Measurements from ENCODE around the gene CETN2.
"Not testable (repeated sequence)": the region's sequence is repeated elsewhere in the genome, so short reads cannot be mapped to it uniquely, and the experiment has no call there.

CETN2 gene

DNA sequence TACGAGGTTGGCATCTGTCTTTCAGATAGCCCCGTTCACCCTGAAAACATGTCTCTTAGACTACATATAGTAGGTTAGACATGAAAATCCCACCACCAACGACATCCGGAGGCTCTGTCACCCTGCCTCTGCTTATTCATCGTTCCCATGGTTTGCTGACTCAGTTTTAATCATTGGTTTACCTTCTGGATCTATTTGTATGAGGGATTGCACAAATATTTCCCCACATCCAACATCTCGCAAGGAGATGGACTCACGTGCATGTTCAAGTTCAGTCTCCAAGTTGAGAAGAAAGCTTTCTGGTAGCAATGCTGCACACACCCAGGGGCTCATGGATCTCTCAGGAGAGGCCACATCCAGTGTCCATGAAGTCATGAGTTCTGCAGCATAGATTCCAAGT, 10.8 kb downstream of the CETN2 start:
- Histone ChIP-seq H3K27ac (no peak overlapping the region), H3K4me1 (no peaks in the 10 kb centered on the region), H3K4me3 (no peak overlapping the region), H4K20me1 (peaks cover 14% of the 10 kb centered on the region; the same call in 1 of the 2 replicates), H3K9ac (no peak overlapping the region), H3K27me3 (peaks cover 90% of the 10 kb centered on the region), H3K4me2 (no peak overlapping the region), H3K36me3 (no peaks in the 10 kb centered on the region), H3K9me3 (no peaks in the 10 kb centered on the region)
- no peak for TF ChIP-seq Cebpa-rat (IDR thresholded peaks at IDR 0.05)

GRCh38 chrX:152819266-152819665, 11.3 kb downstream of the CETN2 start:
- Histone ChIP-seq H3K9me3 (no peaks in the 10 kb centered on the region), H3K4me1 (no peaks in the 10 kb centered on the region), H3K36me3 (no peaks in the 10 kb centered on the region), H3K4me2 (no peak overlapping the region), H3K27ac (no peak overlapping the region), H3K27me3 (peaks cover 90% of the 10 kb centered on the region), H3K4me3 (no peak overlapping the region), H3K9ac (no peak overlapping the region), H4K20me1 (peaks cover 9% of the 10 kb centered on the region; the same call in 1 of the 2 replicates)
- no peak for TF ChIP-seq Cebpa-rat (IDR thresholded peaks at IDR 0.05)

DNA sequence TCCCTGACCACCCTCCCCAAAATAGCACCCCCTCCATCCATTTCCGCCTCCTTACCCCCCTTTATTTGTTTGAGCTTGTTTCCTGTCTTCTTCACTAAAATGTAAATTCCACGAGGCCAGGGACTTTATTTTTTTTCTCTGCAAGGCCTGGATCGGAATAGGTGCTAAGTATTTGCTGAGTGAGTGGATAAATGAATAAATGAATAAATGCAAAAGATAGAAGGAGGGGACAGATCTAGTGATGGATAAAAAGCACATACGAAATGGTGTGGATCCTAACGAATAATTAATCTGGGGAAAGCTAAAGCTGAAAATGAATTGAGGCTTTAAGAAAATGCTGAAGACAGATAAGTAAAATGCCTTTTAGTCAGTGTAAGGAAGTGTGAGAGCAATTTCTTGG, 12.2 kb downstream of the CETN2 start:
- Histone ChIP-seq H3K9me3 (no peaks in the 10 kb centered on the region), H3K27me3 (peaks cover 90% of the 10 kb centered on the region), H3K4me3 (no peak overlapping the region), H3K9ac (no peak overlapping the region), H4K20me1 (peaks cover 11% of the 10 kb centered on the region; the same call in 1 of the 2 replicates), H3K4me2 (no peak overlapping the region), H3K4me1 (no peaks in the 10 kb centered on the region), H3K36me3 (no peaks in the 10 kb centered on the region), H3K27ac (no peak overlapping the region)
- no peak for TF ChIP-seq Cebpa-rat (IDR thresholded peaks at IDR 0.05)

GRCh38 chrX:152817078-152817764, 13.3 kb downstream of the CETN2 start:
- H4K20me1 ChIP-seq, result peaks cover 11% of the 10 kb centered on the region; the same call in 1 of the 2 replicates
- no peaks in the 10 kb centered on the region for H3K4me1 ChIP-seq
- no peaks in the 10 kb centered on the region for H3K9me3 ChIP-seq
- TF ChIP-seq Cebpa-rat (IDR thresholded peaks at IDR 0.05), result no peak
- no peak overlapping the region for H3K4me3 ChIP-seq
- H3K27ac ChIP-seq, result no peak overlapping the region
- H3K9ac ChIP-seq, result no peak overlapping the region
- no peaks in the 10 kb centered on the region for H3K36me3 ChIP-seq
- H3K27me3 ChIP-seq, result peaks cover 90% of the 10 kb centered on the region
- no peak overlapping the region for H3K4me2 ChIP-seq

DNA sequence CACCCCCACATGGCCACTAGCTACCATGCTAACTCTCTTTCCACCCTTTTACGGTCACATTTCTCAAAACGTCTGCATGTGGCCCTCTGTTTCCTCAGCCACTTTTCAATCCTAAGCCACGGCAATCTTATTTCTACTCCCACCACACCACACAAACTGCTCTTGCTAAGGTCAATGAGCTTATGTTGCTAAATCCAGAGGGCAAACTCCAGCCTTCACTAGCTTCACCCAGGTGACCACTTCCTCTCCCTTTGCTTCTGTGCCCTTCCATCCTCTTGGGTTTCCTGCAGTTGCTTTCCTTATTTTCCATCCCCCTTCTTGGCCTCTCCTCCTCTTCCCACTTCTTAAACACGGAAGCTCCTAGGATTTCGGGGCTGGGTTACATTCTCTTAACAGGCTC, 16.5 kb downstream of the CETN2 start:
- H4K20me1 ChIP-seq, result peaks cover 17% of the 10 kb centered on the region; the same call in 1 of the 2 replicates
- H3K4me3 ChIP-seq, result no peak overlapping the region
- no peaks in the 10 kb centered on the region for H3K9me3 ChIP-seq
- no peak overlapping the region for H3K4me2 ChIP-seq
- H3K27me3 ChIP-seq, result peaks cover 88% of the 10 kb centered on the region
- no peaks in the 10 kb centered on the region for H3K36me3 ChIP-seq
- no peak overlapping the region for H3K9ac ChIP-seq
- H3K4me1 ChIP-seq, result no peaks in the 10 kb centered on the region
- no peak for TF ChIP-seq Cebpa-rat (IDR thresholded peaks at IDR 0.05)
- no peak overlapping the region for H3K27ac ChIP-seq

GRCh38 chrX:152813206-152813605, 17.4 kb downstream of the CETN2 start:
- H3K9ac ChIP-seq, result no peak overlapping the region
- no peak for TF ChIP-seq Cebpa-rat (IDR thresholded peaks at IDR 0.05)
- no peak overlapping the region for H3K27ac ChIP-seq
- H3K9me3 ChIP-seq, result no peaks in the 10 kb centered on the region
- H3K27me3 ChIP-seq, result peaks cover 81% of the 10 kb centered on the region
- H3K4me2 ChIP-seq, result no peak overlapping the region
- H3K36me3 ChIP-seq, result no peaks in the 10 kb centered on the region
- no peak overlapping the region for H3K4me3 ChIP-seq
- peaks cover 17% of the 10 kb centered on the region; the same call in 1 of the 2 replicates for H4K20me1 ChIP-seq
- H3K4me1 ChIP-seq, result no peaks in the 10 kb centered on the region

DNA sequence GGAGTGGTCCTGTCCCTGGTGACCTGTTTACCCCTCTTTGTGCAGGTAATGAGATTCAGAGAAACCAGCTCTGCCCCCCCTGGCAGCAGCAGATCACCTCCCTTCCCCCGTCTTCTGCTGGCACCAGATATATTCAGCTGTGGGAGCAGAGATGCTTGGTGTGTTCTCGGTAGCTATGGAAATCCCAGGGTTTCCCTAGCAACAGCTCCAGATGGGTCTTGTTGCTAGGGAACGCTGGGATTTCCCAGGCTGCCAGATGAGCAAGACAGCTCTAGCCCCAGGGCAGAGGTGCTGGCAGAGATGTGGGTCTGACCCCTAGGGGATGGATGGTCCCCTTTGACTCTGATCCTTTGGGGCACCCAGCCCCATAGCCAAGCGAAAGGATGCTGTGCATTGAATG, 20.2 kb downstream of the CETN2 start:
- no peaks in the 10 kb centered on the region for H3K4me1 ChIP-seq
- H3K36me3 ChIP-seq, result no peaks in the 10 kb centered on the region
- no peak overlapping the region for H3K9ac ChIP-seq
- H3K4me2 ChIP-seq, result no peak overlapping the region
- no peak for TF ChIP-seq Cebpa-rat (IDR thresholded peaks at IDR 0.05)
- H3K4me3 ChIP-seq, result no peak overlapping the region
- no peak overlapping the region for H3K27ac ChIP-seq
- no peaks in the 10 kb centered on the region for H3K9me3 ChIP-seq
- peaks cover 17% of the 10 kb centered on the region; the same call in 1 of the 2 replicates for H4K20me1 ChIP-seq
- H3K27me3 ChIP-seq, result peaks cover 86% of the 10 kb centered on the region

- no peak overlapping the region for H3K4me3 ChIP-seq
- H3K4me1 ChIP-seq, result peaks cover 4% of the 10 kb centered on the region; the same call in 1 of the 2 replicates
- H3K9me3 ChIP-seq, result no peaks in the 10 kb centered on the region
- H3K27ac ChIP-seq, result no peak overlapping the region
- no peak overlapping the region for H3K9ac ChIP-seq
- H4K20me1 ChIP-seq, result peaks cover 9% of the 10 kb centered on the region; the same call in 1 of the 2 replicates
- no peak for TF ChIP-seq Cebpa-rat (IDR thresholded peaks at IDR 0.05)
- H3K4me2 ChIP-seq, result no peak overlapping the region
- H3K27me3 ChIP-seq, result peaks cover 72% of the 10 kb centered on the region
- no peaks in the 10 kb centered on the region for H3K36me3 ChIP-seq
Observed at GRCh38 chrX:152806035-152806434, 24.5 kb downstream of the CETN2 start.

DNA sequence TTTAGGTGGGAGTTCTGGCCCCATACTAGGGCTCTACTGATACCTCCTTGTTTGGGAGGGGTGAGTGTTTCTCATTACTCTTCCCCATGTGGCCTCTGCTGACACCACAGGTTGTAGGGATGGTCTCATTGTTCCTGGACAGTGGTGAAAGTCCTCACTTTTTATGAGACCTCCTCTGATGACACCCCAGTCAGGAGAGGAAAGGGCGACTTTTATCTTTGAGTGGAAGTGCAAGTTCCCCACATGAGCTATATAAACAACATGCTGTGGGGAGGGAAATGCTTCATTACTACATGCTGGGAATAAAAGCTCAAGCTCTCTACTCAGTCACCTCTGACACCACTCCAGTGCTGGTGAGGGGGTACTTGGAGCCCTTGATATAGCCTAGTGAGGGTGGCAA, 31.6 kb downstream of the CETN2 start:
- Histone ChIP-seq H3K27ac (no peak overlapping the region), H3K4me3 (no peak overlapping the region), H3K9ac (no peak overlapping the region), H3K4me1 (no peaks in the 10 kb centered on the region), H3K9me3 (no peaks in the 10 kb centered on the region), H4K20me1 (no peaks in the 10 kb centered on the region), H3K4me2 (no peak overlapping the region), H3K27me3 (peaks cover 86% of the 10 kb centered on the region), H3K36me3 (no peaks in the 10 kb centered on the region)
- TF ChIP-seq Cebpa-rat (IDR thresholded peaks at IDR 0.05), result no peak

DNA sequence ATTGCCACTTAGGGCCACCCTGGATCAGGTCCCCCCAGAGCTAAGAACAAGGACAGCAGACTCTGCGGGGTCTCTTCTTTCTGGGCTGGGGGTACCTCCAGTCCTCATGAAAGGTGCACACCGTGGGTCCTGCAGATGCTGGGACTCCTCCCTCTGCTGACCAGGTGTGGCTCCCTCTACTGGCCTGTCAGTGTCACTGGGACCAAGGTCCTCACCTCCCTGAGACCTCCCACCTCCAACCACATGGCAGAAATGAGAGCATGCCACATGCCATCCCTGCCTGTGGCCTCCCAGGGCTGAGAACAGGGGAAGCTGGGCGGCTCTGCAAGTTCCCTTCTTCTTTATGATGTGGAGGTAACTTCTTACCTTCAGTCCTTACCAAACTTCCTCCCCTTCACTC, 43.5 kb downstream of the CETN2 start:
- H4K20me1 ChIP-seq, H3K27ac ChIP-seq, H3K4me2 ChIP-seq, H3K36me3 ChIP-seq, H3K4me1 ChIP-seq, H3K9me3 ChIP-seq, H3K4me3 ChIP-seq, H3K9ac ChIP-seq: not testable (repeated sequence)
- peaks cover 18% of the 10 kb centered on the region for H3K27me3 ChIP-seq
